Calu3 (cell line): Measurements from ENCODE around the gene ZNF627. TPM values are rescaled to one million over a fixed set of nuclear protein-coding genes. Genes with fewer than 3 reads are reported as not detected.

ENCODE experiments used
- BruUV-seq: library from RNA; stranded (reverse); fragments of 400-500 nt; replicated peaks from 2 replicates; lab custom pipeline; 2021; lab: Mats Ljungman, UMichigan
- CTCF ChIA-PET: fragments of 300-600 bp; sonication (Branson Sonifier 250); formaldehyde crosslinking; loops from one replicate; lab custom pipeline; 2022; ENCODE audit warnings: antibody characterized with exemption; lab: Charles Lee
- DNase-seq: peaks from one replicate; pipeline ENCODE4 v3.0.0; 2022
- H3K27ac Mint-ChIP-seq: one replicate; pipeline ENCODE4 v1.8.0; 2022; ENCODE audit warnings: mixed read lengths; ENCODE audit not compliant: unreplicated experiment
- H3K27me3 Mint-ChIP-seq: one replicate; pipeline ENCODE4 v1.8.0; 2022; ENCODE audit warnings: mixed read lengths; ENCODE audit not compliant: unreplicated experiment
- H3K36me3 Mint-ChIP-seq: one replicate; pipeline ENCODE4 v1.8.0; 2022; ENCODE audit warnings: mild to moderate bottlenecking, moderate library complexity, mixed read lengths; ENCODE audit not compliant: insufficient read depth, unreplicated experiment
- H3K4me1 Mint-ChIP-seq: one replicate; pipeline ENCODE4 v1.8.0; 2022; ENCODE audit warnings: mild to moderate bottlenecking, low read depth, mixed read lengths; ENCODE audit not compliant: unreplicated experiment
- H3K4me3 Mint-ChIP-seq: one replicate; pipeline ENCODE4 v1.8.0; 2022; ENCODE audit warnings: mild to moderate bottlenecking, low read depth, moderate library complexity, mixed read lengths; ENCODE audit not compliant: unreplicated experiment
- H3K9me3 Mint-ChIP-seq: one replicate; pipeline ENCODE4 v1.8.0; 2022; ENCODE audit warnings: low read depth, mixed read lengths; ENCODE audit not compliant: unreplicated experiment
- CTCF ChIP-seq: fragments of 200-600 bp; IDR thresholded peaks from one replicate; pipeline ENCODE4 v1.8.0; 2022; ENCODE audit warnings: antibody characterized with exemption; ENCODE audit not compliant: unreplicated experiment
- intact Hi-C: fragments of 100-400 bp; cut with micrococcal nuclease; formaldehyde crosslinking; loops from one replicate; pipeline ENCODE4 v1.10.0; 2022; ENCODE audit not compliant: unreplicated experiment
- total RNA-seq: library from RNA; stranded (reverse); gene quantifications from 2 replicates; pipeline ENCODE4 v1.2.3, GENCODE V29; 2022

The ZNF627 gene
- total RNA-seq, 1 experiment from 2014 or later: 13.3 TPM

GRCh38 chr19:11662278-11662677 is 65.0 kb downstream of the ZNF627 start:
- no peak for DNase-seq
- Mint-ChIP-seq H3K36me3 (peaks cover 4% of the 10 kb centered on the region), H3K27ac (no peak overlapping the region), H3K9me3 (peaks cover 10% of the 10 kb centered on the region), H3K4me3 (no peak overlapping the region), H3K27me3 (no peaks in the 10 kb centered on the region), H3K4me1 (no peaks in the 10 kb centered on the region)
- no peak for TF ChIP-seq CTCF
- intact Hi-C loops: no loop called here
- no TSS peak for BruUV-seq
- CTCF ChIA-PET: no interaction called here

GRCh38 chr19:11663181-11663591 is 65.9 kb downstream of the ZNF627 start:
- Mint-ChIP-seq H3K36me3 (peaks cover 4% of the 10 kb centered on the region), H3K27me3 (no peaks in the 10 kb centered on the region), H3K4me3 (no peak overlapping the region), H3K4me1 (no peaks in the 10 kb centered on the region), H3K9me3 (peaks cover 10% of the 10 kb centered on the region), H3K27ac (no peak overlapping the region)
- no peak for TF ChIP-seq CTCF
- no TSS peak for BruUV-seq
- DNase-seq: no peak
- CTCF ChIA-PET: no interaction called here
- intact Hi-C loops: no loop called here

Other genes with a start within 250 kb of the ZNF627 start
- gene PLPPR2, start 242.1 kb upstream of the ZNF627 start, total RNA-seq: 7.8 and 8.2 TPM in 2 replicates
- 1.7 and 2.0 TPM in 2 replicates for gene SWSAP1, start 222.8 kb upstream of the ZNF627 start, total RNA-seq
- gene EPOR, start 213.2 kb upstream of the ZNF627 start, total RNA-seq: 5.9 and 6.1 TPM in 2 replicates
- 83.1 and 84.1 TPM in 2 replicates for gene RGL3, start 178.2 kb upstream of the ZNF627 start, total RNA-seq
- not detected in 2 replicates for gene ODAD3, start 162.4 kb upstream of the ZNF627 start, total RNA-seq
- 298 and 318 TPM in 2 replicates for gene PRKCSH, start 161.8 kb upstream of the ZNF627 start, total RNA-seq
- gene ELAVL3, start 116.4 kb upstream of the ZNF627 start, total RNA-seq: not detected in 2 replicates
- 8.8 and 9.5 TPM in 2 replicates for gene ZNF653, start 91.6 kb upstream of the ZNF627 start, total RNA-seq
- gene ECSIT, start 68.3 kb upstream of the ZNF627 start, total RNA-seq: 19.3 and 22.1 TPM in 2 replicates
- gene CNN1, start 58.6 kb upstream of the ZNF627 start, total RNA-seq: not detected in 2 replicates
- 36.5 and 38.3 TPM in 2 replicates for gene ELOF1, start 38.3 kb upstream of the ZNF627 start, total RNA-seq
- 0.94 and 2.2 TPM in 2 replicates for gene ACP5, start 19.8 kb upstream of the ZNF627 start, total RNA-seq
- gene ZNF823, start 141.5 kb downstream of the ZNF627 start, total RNA-seq: 7.4 and 7.9 TPM in 2 replicates
- gene ZNF441, start 169.5 kb downstream of the ZNF627 start, total RNA-seq: 2.5 and 3.4 TPM in 2 replicates
- 0.24 and 0.92 TPM in 2 replicates for gene ZNF491, start 201.0 kb downstream of the ZNF627 start, total RNA-seq
- gene ZNF440, start 216.8 kb downstream of the ZNF627 start, total RNA-seq: 14.4 and 21.2 TPM in 2 replicates